ENCODE results near the gene CYB5R2.

DNA sequence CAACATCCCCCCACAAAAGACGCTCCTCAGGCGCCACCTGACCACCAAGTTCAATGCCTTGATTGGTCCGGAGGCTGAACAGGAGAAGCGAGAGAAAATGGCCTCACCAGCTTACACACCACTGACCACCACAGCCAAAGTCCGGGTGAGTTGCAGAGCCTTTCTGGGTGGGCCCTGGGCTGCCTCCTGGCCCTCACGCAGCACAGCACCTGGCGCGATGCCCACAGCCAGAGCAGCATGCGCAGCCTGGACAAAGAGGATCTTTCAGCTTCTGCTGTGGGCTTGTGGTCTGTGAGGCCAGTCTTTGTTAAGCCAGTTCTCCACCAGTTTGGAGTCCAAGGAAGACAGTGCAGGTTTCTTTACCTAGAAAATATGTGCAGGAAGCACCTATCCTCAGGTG, 21.6 kb downstream of the CYB5R2 start:
- TF ChIP-seq POLR2AphosphoS5 (IDR thresholded peaks at IDR 0.05; ENCODE audit: low read depth, low read length) = no peak
- TF ChIP-seq REST (IDR thresholded peaks at IDR 0.05; ENCODE audit: insufficient read depth in 1 of 2, low read depth in 2 of 2, low read length in 2 of 2) = no peak
- no peak for TF ChIP-seq TAF1 (IDR thresholded peaks at IDR 0.05; ENCODE audit: borderline replicate concordance, insufficient read depth, low read length)
- no peak for TF ChIP-seq SIN3A (IDR thresholded peaks at IDR 0.05; ENCODE audit: borderline replicate concordance, insufficient read depth, low read length)
